K562 (cell line): ENCODE measurements around the gene INSIG1. TPM values are rescaled to one million over a fixed set of nuclear protein-coding genes. Genes with fewer than 3 reads are reported as not detected.

Source experiments
- E2F4 ChIP-seq: sonication (generic); formaldehyde crosslinking; IDR thresholded peaks from 2 replicates; pipeline ENCODE4 v1.8.0; 2022; ENCODE audit warnings: mild to moderate bottlenecking, low read depth, missing genetic modification reagents
- ESRRB ChIP-seq: fragments of 250-450 bp; sonication (Bioruptor Pico); IDR thresholded peaks from 2 replicates; pipeline ENCODE4 v1.5.0; 2020; ENCODE audit warnings: mild to moderate bottlenecking, moderate library complexity, borderline replicate concordance
- ETV6 ChIP-seq, 3 experiments: fragments of 150-350 bp in 1 of 3; sonication (generic) in 1 of 3; formaldehyde crosslinking in 1 of 3; IDR thresholded peaks; 2 replicates each; pipeline versions ENCODE4 v1.6.1 to v1.8.0; 2014 to 2022; ENCODE audit warnings: borderline replicate concordance in 2 of 3, low read depth in 2 of 3, antibody characterized with exemption in 1 of 3, low read length in 1 of 3, mild to moderate bottlenecking in 1 of 3, missing genetic modification reagents in 1 of 3
- HBP1 ChIP-seq: fragments of 450-650 bp; formaldehyde crosslinking; IDR thresholded peaks from 2 replicates; pipeline ENCODE4 v1.4.0; 2022; ENCODE audit warnings: missing genetic modification characterization
- HOXB6 ChIP-seq: fragments of 250-450 bp; sonication (Bioruptor Pico); IDR thresholded peaks from 2 replicates; pipeline ENCODE4 v1.5.1; 2022; ENCODE audit warnings: mild to moderate bottlenecking, borderline replicate concordance
- LARP7 ChIP-seq: fragments of 450-650 bp; IDR thresholded peaks from 2 replicates; pipeline ENCODE4 v1.6.1; 2016
- MTA3 ChIP-seq: fragments of 450-650 bp; formaldehyde crosslinking; IDR thresholded peaks from 2 replicates; pipeline ENCODE4 v1.6.1; 2017; ENCODE audit warnings: mild to moderate bottlenecking, borderline replicate concordance
- PCBP1 ChIP-seq: fragments of 200-400 bp; formaldehyde crosslinking; IDR thresholded peaks from 2 replicates; pipeline ENCODE4 v1.6.1; 2018; ENCODE audit warnings: mild to moderate bottlenecking, low read depth, low read length; ENCODE audit not compliant: poor library complexity, severe bottlenecking
- PHF8 ChIP-seq: fragments of 200-600 bp; sonication (generic); IDR thresholded peaks from 2 replicates; pipeline ENCODE4 v1.6.1; 2012; ENCODE audit warnings: mixed run types, mild to moderate bottlenecking, inconsistent platforms, low read length, moderate library complexity, borderline replicate concordance
- POLR3A ChIP-seq: IDR thresholded peaks from 2 replicates; pipeline ENCODE4 v1.6.1; 2011; ENCODE audit warnings: borderline replicate concordance, mild to moderate bottlenecking, moderate library complexity; ENCODE audit not compliant: insufficient read length, insufficient read depth; ENCODE audit errors: extremely low read depth
- REST ChIP-seq, 2 experiments: fragments of 450-650 bp; formaldehyde crosslinking in 1 of 2; IDR thresholded peaks; 2 replicates each; pipeline versions ENCODE4 v1.4.0 to v1.6.1; 2014 to 2020; ENCODE audit warnings: mild to moderate bottlenecking in 2 of 2, borderline replicate concordance in 1 of 2, low read depth in 1 of 2
- RNF2 ChIP-seq: sonication (generic); IDR thresholded peaks from 2 replicates; pipeline ENCODE4 v1.6.1; 2016
- WHSC1 ChIP-seq: IDR thresholded peaks from one replicate; pipeline ENCODE4 v1.6.1; 2012; ENCODE audit warnings: low read length, control low read depth, inconsistent platforms
- ZNF224 ChIP-seq: sonication (generic); formaldehyde crosslinking; IDR thresholded peaks from 2 replicates; pipeline ENCODE4 v1.8.0; 2022; ENCODE audit warnings: mild to moderate bottlenecking, missing genetic modification reagents
- polyA plus RNA-seq, 8 experiments: library from polyadenylated mRNA; depleted of rRNA in 4 of 8; stranded (reverse) in 5 of 8; unstranded in 3 of 8; fragments of >200 nt; fragmentation: Nextera tagmentation in 2 of 8; fragmentation: Illumina TruSeq in 1 of 8; extraction: Ambion mirVana in 2 of 8; extraction: Trizol in 1 of 8; gene quantifications; 2 replicates each; pipeline versions ENCODE4 v1.2.1 to v1.2.3, GENCODE V29; 2011 to 2014; ENCODE audit warnings: inconsistent platforms in 1 of 8, missing spikeins in 1 of 8
- total RNA-seq, 7 experiments: library from RNA; depleted of rRNA in 6 of 7; stranded (reverse); fragments of >200 nt in 6 of 7; fragmentation: Illumina TruSeq in 2 of 7; extraction: Trizol in 2 of 7; gene quantifications; 2 replicates each; pipeline versions ENCODE4 v1.2.1 to v1.2.3, GENCODE V29; 2011 to 2021; ENCODE audit warnings: low replicate concordance in 1 of 7

INSIG1 gene
- total and polyA plus RNA-seq, 9 of the 15 experiments (the other 6 are each of a cell fraction or from before 2014, with no cell fraction given) = 57.1 to 787 (median 238) TPM

- TF ChIP-seq PHF8 (no peak), REST (IDR thresholded peaks at IDR 0.05; ENCODE audit: borderline replicate concordance) (peak; percentile 41; the same call in 1 of the 2 replicates), REST (CRISPR knock-in tag; IDR thresholded peaks at IDR 0.05; ENCODE audit: low read depth) (no peak), ZNF224 (no peak), ESRRB (CRISPR knock-in tag) (no peak), PCBP1 (no peak), WHSC1 (no peak), HOXB6 (CRISPR knock-in tag) (no peak), LARP7 (no peak), POLR3A (no peak), MTA3 (no peak), RNF2 (no peak), ETV6 (IDR thresholded peaks at IDR 0.05; ENCODE audit: borderline replicate concordance in 1 of 2, low read depth in 2 of 2, low read length in 1 of 2) (0 out of 4 replicates have a peak, but pooled peaks of 1 of the 2 experiments have one; percentile 3), ETV6 (CRISPR knock-in tag; IDR thresholded peaks at IDR 0.05; ENCODE audit: borderline replicate concordance) (no peak), HBP1 (CRISPR knock-in tag) (no peak), E2F4 (no peak)
Observed at GRCh38 chr7:155298834-155299534, 1.3 kb downstream of the INSIG1 start (continued).
